Lung (tissue), 12 donors: Measurements from ENCODE around the gene CCL25. TPM values are rescaled to one million over a fixed set of nuclear protein-coding genes. Genes with fewer than 3 reads are reported as not detected.
A peak's percentile ranks its signal among the peaks of the same experiment; 100 is the strongest.

Source experiments
- ATAC-seq: fragments of 200-7000 bp; cut with Tn5 transposase; one replicate; pipeline ENCODE4 v1.9.1; 2020; ENCODE audit warnings: moderate number of reproducible peaks; ENCODE audit not compliant: insufficient read depth, low FRiP score
- DNase-seq, 3 donors: peaks; one replicate each; pipeline ENCODE4 v3.0.0-alpha.2; 2013 to 2017
- H3K27ac ChIP-seq, 2 donors: one replicate each; pipeline ENCODE4 v1.5.1; 2013; ENCODE audit warnings: mild to moderate bottlenecking in 2 of 2, moderate library complexity in 2 of 2, control low read depth in 1 of 2, inconsistent platforms in 1 of 2, low read depth in 1 of 2, low read length in 1 of 2
- H3K27me3 ChIP-seq, 3 donors: one replicate each; pipeline ENCODE4 v1.5.1; 2013; ENCODE audit warnings: low read length in 2 of 3; ENCODE audit not compliant: control insufficient read depth in 3 of 3, insufficient read depth in 3 of 3
- H3K36me3 ChIP-seq, 4 donors: one replicate each; pipeline ENCODE4 v1.5.1; 2013; ENCODE audit warnings: low read length in 4 of 4, mild to moderate bottlenecking in 1 of 4, moderate library complexity in 1 of 4; ENCODE audit not compliant: control insufficient read depth in 4 of 4, insufficient read depth in 4 of 4
- H3K4me1 ChIP-seq, 5 donors: one replicate each; pipeline ENCODE4 v1.5.1; 2013; ENCODE audit warnings: low read length in 5 of 5, mild to moderate bottlenecking in 2 of 5, moderate library complexity in 1 of 5; ENCODE audit not compliant: control insufficient read depth in 5 of 5, insufficient read depth in 5 of 5
- H3K4me3 ChIP-seq: one replicate; pipeline ENCODE4 v1.5.1; 2013; ENCODE audit warnings: mild to moderate bottlenecking, control low read depth, moderate library complexity
- H3K9ac ChIP-seq, 2 donors: one replicate each; pipeline ENCODE4 v1.5.1; 2013; ENCODE audit warnings: low read length in 2 of 2, control low read depth in 1 of 2; ENCODE audit not compliant: insufficient read depth in 1 of 2
- H3K9me3 ChIP-seq, 4 donors: one replicate each; pipeline ENCODE4 v1.5.1; 2013; ENCODE audit warnings: low read length in 3 of 4, mild to moderate bottlenecking in 1 of 4, moderate library complexity in 1 of 4; ENCODE audit not compliant: control insufficient read depth in 4 of 4, insufficient read depth in 3 of 4
- WGBS, 2 donors: extraction: QIAGEN DNeasy Blood & Tissue Kit; methylation state at CpG; one replicate each; pipeline ENCODE4 v1.1.7; 2013; 5-methylcytosine and 5-hydroxymethylcytosine counted together
- polyA plus RNA-seq, 2 donors: library from polyadenylated mRNA; stranded (reverse); fragments of 200-250 nt; gene quantifications; one replicate each; pipeline ENCODE4 v1.2.1, GENCODE V29; 2013
- total RNA-seq, 2 donors: library from RNA; depleted of rRNA in 1 of 2; stranded (reverse); fragments of >200 nt in 1 of 2; gene quantifications; one replicate each; pipeline ENCODE4 v1.2.1, GENCODE V29; 2014 to 2021
- TF ChIP-seq, protein P1 (sequence below): IDR thresholded peaks from 2 replicates; pipeline ENCODE4 v1.5.1; 2012; ENCODE audit warnings: mild to moderate bottlenecking; ENCODE audit errors: control extremely low read depth, extremely low read depth
- donor health status: control.
- donor health status: control.
- donor health status: Bipolar disorder and iron deficiency.
- donor health status: healthy.
- donor health status: DM: yes; HTN: yes; CAD: no.

The CCL25 gene
- total and polyA plus RNA-seq, 4 donors, result not detected

DNA sequence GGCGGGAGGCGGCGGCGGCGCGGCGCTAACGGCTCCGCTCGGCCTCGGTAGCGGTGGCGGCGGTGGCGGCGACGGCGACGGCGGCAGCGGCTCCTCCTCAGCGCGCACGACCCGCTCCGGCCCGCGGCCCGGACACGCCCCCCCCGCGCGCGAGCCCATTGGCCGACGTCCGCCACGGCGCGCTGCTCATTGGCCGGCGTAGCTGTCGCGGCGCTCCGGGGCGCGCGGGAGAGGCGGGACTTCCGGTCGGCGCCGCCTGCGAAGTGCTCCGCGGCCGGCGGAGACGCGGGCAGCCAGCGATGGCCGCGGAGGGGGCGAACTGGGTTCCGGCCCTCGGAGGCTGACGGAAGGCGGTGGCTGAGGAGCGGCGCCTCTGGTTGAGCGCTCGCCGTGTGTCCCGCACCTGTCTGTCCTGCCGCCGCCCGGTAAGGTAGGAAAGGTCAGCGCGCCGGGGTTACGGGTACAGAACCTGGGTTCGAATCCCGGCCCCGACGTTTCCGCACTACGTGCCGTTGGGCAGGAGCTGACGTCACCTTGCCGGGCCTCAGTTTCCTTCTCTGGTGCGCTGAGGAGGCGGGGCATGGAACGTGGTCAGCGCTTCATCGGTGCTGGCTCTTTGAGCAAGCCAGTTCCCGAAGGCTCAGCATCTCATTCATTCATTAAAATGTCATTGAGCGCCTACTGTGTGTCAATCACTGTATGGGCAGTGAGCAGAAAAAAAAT, 46.9 kb upstream of the CCL25 start, which contains the start of gene ELAVL1:
Gene ELAVL1, minus strand, starts transcription at position 108 of the 723 bp plus-strand sequence. CDS start 13,826 bp downstream, outside the sequence.
- peak; percentile 98 for ATAC-seq
- peak; percentile 88 to 95 (median 91) for DNase-seq
- H3K9ac ChIP-seq, result peak within 1 kb of the TSS; percentile 80 to 92
- H3K4me1 ChIP-seq, result peaks cover 5 to 24% (median 12%) of the 10 kb centered on the region in 5 donors
- H3K4me3 ChIP-seq, result peak within 1 kb of the TSS; percentile 88
- H3K27me3 ChIP-seq, result no peaks in the 10 kb centered on the region
- TF ChIP-seq, protein P1, sequence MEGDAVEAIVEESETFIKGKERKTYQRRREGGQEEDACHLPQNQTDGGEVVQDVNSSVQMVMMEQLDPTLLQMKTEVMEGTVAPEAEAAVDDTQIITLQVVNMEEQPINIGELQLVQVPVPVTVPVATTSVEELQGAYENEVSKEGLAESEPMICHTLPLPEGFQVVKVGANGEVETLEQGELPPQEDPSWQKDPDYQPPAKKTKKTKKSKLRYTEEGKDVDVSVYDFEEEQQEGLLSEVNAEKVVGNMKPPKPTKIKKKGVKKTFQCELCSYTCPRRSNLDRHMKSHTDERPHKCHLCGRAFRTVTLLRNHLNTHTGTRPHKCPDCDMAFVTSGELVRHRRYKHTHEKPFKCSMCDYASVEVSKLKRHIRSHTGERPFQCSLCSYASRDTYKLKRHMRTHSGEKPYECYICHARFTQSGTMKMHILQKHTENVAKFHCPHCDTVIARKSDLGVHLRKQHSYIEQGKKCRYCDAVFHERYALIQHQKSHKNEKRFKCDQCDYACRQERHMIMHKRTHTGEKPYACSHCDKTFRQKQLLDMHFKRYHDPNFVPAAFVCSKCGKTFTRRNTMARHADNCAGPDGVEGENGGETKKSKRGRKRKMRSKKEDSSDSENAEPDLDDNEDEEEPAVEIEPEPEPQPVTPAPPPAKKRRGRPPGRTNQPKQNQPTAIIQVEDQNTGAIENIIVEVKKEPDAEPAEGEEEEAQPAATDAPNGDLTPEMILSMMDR, result no peak
- no peaks in the 10 kb centered on the region for H3K9me3 ChIP-seq
- H3K27ac ChIP-seq, result peak within 1 kb of the TSS; percentile 87 to 96
- H3K36me3 ChIP-seq, result peaks cover 0 to 4% (median 1%) of the 10 kb centered on the region in 4 donors
- WGBS, 2 donors, result 0 to 1% methylated on average over 36 to 98 of the region's 98 CpGs

DNA sequence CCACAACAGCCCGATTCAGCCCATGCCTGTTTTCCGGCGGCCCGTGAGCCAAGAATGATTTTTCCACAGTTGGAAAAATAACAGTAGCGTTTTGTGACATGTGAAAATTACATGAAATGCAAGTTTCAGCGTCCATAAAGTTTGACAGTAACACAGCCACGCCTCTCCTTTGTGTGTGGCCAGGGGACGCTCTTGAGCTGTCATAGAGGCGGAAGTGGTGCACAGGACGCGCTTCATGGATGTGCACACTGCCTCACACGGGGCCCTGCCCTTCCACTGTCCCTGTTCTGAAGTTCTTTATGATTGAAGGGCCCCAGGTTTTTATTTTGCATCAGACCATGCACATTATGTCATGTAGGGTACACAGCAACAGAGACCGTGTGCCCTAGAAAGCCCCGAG, 34.8 kb upstream of the CCL25 start:
- H3K27me3 ChIP-seq, result no peaks in the 10 kb centered on the region
- 57 to 75% methylated on average over 14 of the region's 14 CpGs for WGBS, 2 donors
- ATAC-seq (no peak), DNase-seq (no peak)
- H3K27ac ChIP-seq, result no peak overlapping the region
- TF ChIP-seq, protein P1, result peak; percentile 3
- H3K9me3 ChIP-seq, result peaks cover 0 to 2% (median 0%) of the 10 kb centered on the region in 4 donors
- H3K9ac ChIP-seq, result no peak overlapping the region
- no peak overlapping the region for H3K4me3 ChIP-seq
- peaks cover 0 to 2% (median 0%) of the 10 kb centered on the region in 5 donors for H3K4me1 ChIP-seq
- no peaks in the 10 kb centered on the region for H3K36me3 ChIP-seq

DNA sequence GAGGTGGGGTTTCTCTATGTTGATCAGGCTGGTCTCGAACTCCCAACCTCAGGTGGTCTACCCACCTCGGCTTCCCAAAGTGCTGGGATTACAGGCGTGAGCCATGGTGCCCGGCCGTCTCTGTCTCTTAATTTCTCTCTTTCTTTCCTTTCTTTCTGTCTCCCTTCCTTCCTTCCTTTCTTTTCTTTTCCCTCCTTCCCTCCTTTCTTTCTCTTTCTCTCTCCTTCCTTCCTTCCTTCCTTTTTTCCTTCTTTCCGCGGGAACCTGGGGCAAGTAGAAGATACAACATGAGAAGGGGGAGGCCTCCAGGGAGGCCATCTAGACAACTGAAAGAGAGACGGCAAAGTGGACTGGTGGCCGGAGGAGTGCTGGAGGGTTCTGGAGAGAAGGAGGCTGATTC, 31.9 kb upstream of the CCL25 start:
- Histone ChIP-seq H3K27me3 (no peaks in the 10 kb centered on the region), H3K27ac (no peak overlapping the region), H3K9ac (no peak overlapping the region), H3K36me3 (no peaks in the 10 kb centered on the region), H3K4me3 (no peak overlapping the region), H3K4me1 (peaks cover 0 to 2% (median 0%) of the 10 kb centered on the region in 5 donors), H3K9me3 (peaks cover 0 to 2% (median 0%) of the 10 kb centered on the region in 4 donors)
- no peak for DNase-seq
- 75 to 80% methylated on average over 9 of the region's 9 CpGs for WGBS, 2 donors
- TF ChIP-seq, protein P1, result no peak
- ATAC-seq, result no peak
